ENCODE data around the gene BCL11A.

GRCh38 chr2:60529785-60530627 lies 23.4 kb downstream of the BCL11A start:
- TF ChIP-seq CTCF (IDR thresholded peaks at IDR 0.05) (no peak), POLR2A (IDR thresholded peaks at IDR 0.05) (no peak)
